Activated T-cell treated with anti-CD3 and anti-CD28 coated beads, Interleukin-2, amount 50 U/mL, for 1 hour (primary cell): ENCODE data around the gene SHQ1.
"Not testable (repeated sequence)": the region's sequence is repeated elsewhere in the genome, so short reads cannot be mapped to it uniquely, and the experiment has no call there.

Source experiments
- DNase-seq: peaks from one replicate; pipeline ENCODE4 v3.0.0-alpha.2; 2020

SHQ1 gene

GRCh38 chr3:72710471-72710870, 137.8 kb downstream of the SHQ1 start:
- DNase-seq, result not testable (repeated sequence)

DNA sequence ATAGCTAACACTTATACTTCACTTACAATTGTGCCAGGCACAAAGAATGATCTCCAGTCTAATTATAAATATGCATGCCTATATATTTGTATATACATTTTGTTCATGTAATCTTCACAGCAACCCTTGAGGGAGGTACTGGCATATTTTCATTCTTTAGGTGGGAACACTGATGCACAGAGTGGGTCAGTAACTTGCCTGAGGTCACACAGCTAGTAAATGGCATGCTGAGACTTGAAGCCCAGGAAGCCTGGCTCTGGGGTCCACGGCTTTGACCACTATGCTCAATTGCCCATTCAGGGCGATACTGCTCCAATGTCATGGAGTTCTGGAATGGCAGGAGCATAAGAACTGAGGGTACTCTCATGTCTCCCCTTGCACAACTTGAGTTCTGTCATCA, 139.8 kb downstream of the SHQ1 start:
- DNase-seq, result no peak

GRCh38 chr3:72702997-72703396, 145.2 kb downstream of the SHQ1 start:
- DNase-seq, result no peak

DNA sequence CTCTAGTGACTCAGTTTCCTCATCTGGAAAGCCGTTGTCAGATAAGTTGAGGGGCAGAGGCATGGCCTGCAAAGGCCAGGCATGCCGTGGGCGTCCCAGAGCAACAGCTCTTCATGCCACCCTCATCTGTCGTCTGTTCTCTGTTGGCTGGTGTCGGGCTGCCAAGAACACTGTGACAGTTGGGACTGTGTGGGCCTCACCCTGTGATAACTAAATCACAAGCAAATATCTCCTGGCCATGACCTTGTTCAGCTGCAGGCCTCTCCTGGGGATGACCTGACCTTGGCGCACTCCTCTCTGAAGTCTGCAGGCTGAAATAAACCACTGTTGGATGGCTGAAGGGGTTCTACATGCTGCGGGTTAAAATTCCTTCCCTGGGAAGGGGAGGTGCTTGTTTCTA, 145.9 kb downstream of the SHQ1 start:
- DNase-seq, result no peak

DNA sequence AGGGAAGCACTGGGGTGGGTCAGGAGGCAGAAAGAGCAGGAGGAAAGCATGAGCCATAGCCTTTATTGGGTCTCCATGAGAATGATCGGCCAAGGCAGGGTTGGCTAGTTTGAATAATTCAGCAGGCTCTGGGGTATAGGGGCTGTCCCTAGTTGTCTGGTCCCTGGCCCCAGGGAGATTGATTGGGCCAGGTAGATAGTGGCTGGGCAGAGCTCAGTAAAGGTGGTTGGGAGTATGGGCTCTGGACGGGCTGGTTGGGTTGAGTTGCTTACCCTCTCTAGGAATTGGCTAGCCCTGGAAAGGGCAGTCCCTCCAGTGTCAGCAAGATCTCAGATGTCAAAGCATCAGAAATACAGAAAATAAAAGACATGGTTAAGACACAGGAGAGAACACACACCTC, 148.1 kb downstream of the SHQ1 start:
- DNase-seq, result no peak

DNA sequence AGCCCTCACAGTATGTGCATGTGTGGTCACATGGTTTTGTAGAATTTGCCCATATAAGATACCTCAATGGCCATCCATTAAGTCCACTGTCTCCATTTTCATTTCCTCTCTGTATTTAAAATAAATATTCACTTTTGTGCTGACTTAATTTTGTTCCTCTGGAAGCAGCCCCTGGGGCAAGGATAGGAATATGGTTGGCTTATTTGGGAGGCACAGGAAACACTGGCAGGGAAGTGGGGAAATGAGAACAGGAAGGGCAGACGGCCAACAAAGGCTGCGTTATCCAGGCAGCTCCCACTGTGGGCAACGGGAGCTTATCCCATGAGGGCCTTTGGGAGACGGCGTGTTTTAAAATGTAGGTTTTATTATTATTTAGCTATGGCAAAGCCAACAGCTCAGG, 148.6 kb downstream of the SHQ1 start:
- DNase-seq, result no peak
